ENCODE results near the gene TMEM164. TPM values are rescaled to one million over a fixed set of nuclear protein-coding genes. Genes with fewer than 3 reads are reported as not detected.

TMEM164 gene
- total and polyA plus RNA-seq, 2 of the 4 experiments (the other 2 are of a cell fraction) = 6.3 to 7.1 TPM

- no peak overlapping the region for H2AK5ac ChIP-seq (ENCODE audit: low read depth, low read length)
- whole genome bisulfite sequencing, 2 experiments (ENCODE audit: extremely low coverage in 2 of 2, insufficient read length in 1 of 2) = 100% methylated on average over 1 of the region's 1 CpG; no CpG with 5 or more reads in 1 of the 2 experiments
- in situ Hi-C loops (cut with MboI; ENCODE audit: low sequenced_read_pairs) = loop anchor here (25.0 kb wide), 1 partner anchor 648 kb away; the partner anchor contains the start of gene GUCY2F
Measured at GRCh38 chrX:110135618-110136017, 132.7 kb downstream of the TMEM164 start.

More at GRCh38 chrX:110135618-110136017, 132.7 kb downstream of the TMEM164 start:
- 0 out of 2 replicates have a peak, but pooled peaks cover 3% of the 10 kb centered on the region for H3K9me1 ChIP-seq (ENCODE audit: insufficient read depth, low read length)
- H3K18ac ChIP-seq (ENCODE audit: low read depth, low read length) = no peak overlapping the region
- no peaks in the 10 kb centered on the region for H3K9me3 ChIP-seq (ENCODE audit: control insufficient read depth, insufficient read depth, low read length)
- no peak overlapping the region for H2AK9ac ChIP-seq (replicated peaks; ENCODE audit: low read depth, low read length, poor library complexity)
- no peak overlapping the region for H2BK5ac ChIP-seq (ENCODE audit: low read depth, low read length, poor library complexity, severe bottlenecking)
- no peak overlapping the region for H3K4me3 ChIP-seq (ENCODE audit: insufficient read depth, low read depth, low read length)
- intact Hi-C loops (cut with micrococcal nuclease) (no loop called here), dilution Hi-C loops (cut with HindIII; ENCODE audit: low sequenced_read_pairs, unreplicated experiment) (no loop called here)
- H2BK120ac ChIP-seq (ENCODE audit: low read depth, low read length) = no peak overlapping the region
- H2AFZ ChIP-seq (replicated peaks; ENCODE audit: low read length, poor library complexity) = no peak overlapping the region
- no peak overlapping the region for H3K56ac ChIP-seq (ENCODE audit: extremely low read depth, insufficient read depth, low read length)
- H4K5ac ChIP-seq (ENCODE audit: low read depth, low read length) = no peak overlapping the region
- H3K79me1 ChIP-seq (ENCODE audit: low read depth in 1 of 2, low read length in 2 of 2) = no peaks in the 10 kb centered on the region
- H2BK15ac ChIP-seq (ENCODE audit: low read depth, low read length) = no peak overlapping the region
- peak; percentile 5 for DNase-seq
- H3K27ac ChIP-seq (ENCODE audit: insufficient read depth, low read length) = no peak overlapping the region
- H4K91ac ChIP-seq (ENCODE audit: insufficient read depth, low read depth, low read length) = no peak overlapping the region
- ATAC-seq (ENCODE audit: low read depth) = no peak
- no peaks in the 10 kb centered on the region; the same call in 1 of the 2 replicates for H3K27me3 ChIP-seq (ENCODE audit: control insufficient read depth, insufficient read depth, low read length)
- H3K23ac ChIP-seq (ENCODE audit: low read depth, low read length) = no peak overlapping the region
- no TSS peak for BruUV-seq (replicated peaks)
- no peak overlapping the region for H2BK20ac ChIP-seq (ENCODE audit: low read depth, low read length)
- no peak overlapping the region for H3K4me2 ChIP-seq (ENCODE audit: low read depth, low read length)
- POLR2A ChIA-PET (ENCODE audit: unreplicated experiment) = no interaction called here
- no peaks in the 10 kb centered on the region for H4K20me1 ChIP-seq (ENCODE audit: insufficient read depth, low read length)
- no peak overlapping the region for H4K8ac ChIP-seq (ENCODE audit: low read depth in 2 of 2, low read length in 2 of 2)
- H3K4me1 ChIP-seq (ENCODE audit: control insufficient read depth, insufficient read depth, low read length) = no peaks in the 10 kb centered on the region
- no peak overlapping the region for H3K9ac ChIP-seq (ENCODE audit: low read depth, low read length)
- no peaks in the 10 kb centered on the region for H3K36me3 ChIP-seq (ENCODE audit: control insufficient read depth, insufficient read depth, low read length)
- TF ChIP-seq MAZ (IDR thresholded peaks at IDR 0.05; ENCODE audit: borderline replicate concordance, low read depth, low read length) (no peak), NFE2L2 (IDR thresholded peaks at IDR 0.05; ENCODE audit: low read depth, low read length) (peak; percentile 58; the same call in 1 of the 2 replicates)
- TF ChIP-seq, protein P1, sequence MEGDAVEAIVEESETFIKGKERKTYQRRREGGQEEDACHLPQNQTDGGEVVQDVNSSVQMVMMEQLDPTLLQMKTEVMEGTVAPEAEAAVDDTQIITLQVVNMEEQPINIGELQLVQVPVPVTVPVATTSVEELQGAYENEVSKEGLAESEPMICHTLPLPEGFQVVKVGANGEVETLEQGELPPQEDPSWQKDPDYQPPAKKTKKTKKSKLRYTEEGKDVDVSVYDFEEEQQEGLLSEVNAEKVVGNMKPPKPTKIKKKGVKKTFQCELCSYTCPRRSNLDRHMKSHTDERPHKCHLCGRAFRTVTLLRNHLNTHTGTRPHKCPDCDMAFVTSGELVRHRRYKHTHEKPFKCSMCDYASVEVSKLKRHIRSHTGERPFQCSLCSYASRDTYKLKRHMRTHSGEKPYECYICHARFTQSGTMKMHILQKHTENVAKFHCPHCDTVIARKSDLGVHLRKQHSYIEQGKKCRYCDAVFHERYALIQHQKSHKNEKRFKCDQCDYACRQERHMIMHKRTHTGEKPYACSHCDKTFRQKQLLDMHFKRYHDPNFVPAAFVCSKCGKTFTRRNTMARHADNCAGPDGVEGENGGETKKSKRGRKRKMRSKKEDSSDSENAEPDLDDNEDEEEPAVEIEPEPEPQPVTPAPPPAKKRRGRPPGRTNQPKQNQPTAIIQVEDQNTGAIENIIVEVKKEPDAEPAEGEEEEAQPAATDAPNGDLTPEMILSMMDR (conservative IDR thresholded peaks at IDR 0.05; ENCODE audit: low read depth, low read length) = no peak
- CTCF ChIA-PET = interaction anchor here (1.2 kb wide), 1 partner anchor 11 kb away, joined by 6 read pairs; no protein-coding TSS in a partner anchor
- H3K4ac ChIP-seq (ENCODE audit: low read depth, low read length) = no peak overlapping the region
- H3K14ac ChIP-seq (replicated peaks; ENCODE audit: low read depth, low read length) = no peak overlapping the region

Data from IMR-90 (cell line).